Stimulated activated CD4-positive, alpha-beta T cell treated with anti-CD3 and anti-CD28 coated beads, Interleukin-15, amount 100 ng/mL, for 1 hour (primary cell): ENCODE measurements around the gene MRPL52.
"Not testable (repeated sequence)": the region's sequence is repeated elsewhere in the genome, so short reads cannot be mapped to it uniquely, and the experiment has no call there.

Source experiments
- DNase-seq, 2 donors: peaks; one replicate each; pipeline ENCODE4 v3.0.0-alpha.2; 2020; ENCODE audit warnings: low read depth in 1 of 2, low spot score in 1 of 2

Gene MRPL52

DNA sequence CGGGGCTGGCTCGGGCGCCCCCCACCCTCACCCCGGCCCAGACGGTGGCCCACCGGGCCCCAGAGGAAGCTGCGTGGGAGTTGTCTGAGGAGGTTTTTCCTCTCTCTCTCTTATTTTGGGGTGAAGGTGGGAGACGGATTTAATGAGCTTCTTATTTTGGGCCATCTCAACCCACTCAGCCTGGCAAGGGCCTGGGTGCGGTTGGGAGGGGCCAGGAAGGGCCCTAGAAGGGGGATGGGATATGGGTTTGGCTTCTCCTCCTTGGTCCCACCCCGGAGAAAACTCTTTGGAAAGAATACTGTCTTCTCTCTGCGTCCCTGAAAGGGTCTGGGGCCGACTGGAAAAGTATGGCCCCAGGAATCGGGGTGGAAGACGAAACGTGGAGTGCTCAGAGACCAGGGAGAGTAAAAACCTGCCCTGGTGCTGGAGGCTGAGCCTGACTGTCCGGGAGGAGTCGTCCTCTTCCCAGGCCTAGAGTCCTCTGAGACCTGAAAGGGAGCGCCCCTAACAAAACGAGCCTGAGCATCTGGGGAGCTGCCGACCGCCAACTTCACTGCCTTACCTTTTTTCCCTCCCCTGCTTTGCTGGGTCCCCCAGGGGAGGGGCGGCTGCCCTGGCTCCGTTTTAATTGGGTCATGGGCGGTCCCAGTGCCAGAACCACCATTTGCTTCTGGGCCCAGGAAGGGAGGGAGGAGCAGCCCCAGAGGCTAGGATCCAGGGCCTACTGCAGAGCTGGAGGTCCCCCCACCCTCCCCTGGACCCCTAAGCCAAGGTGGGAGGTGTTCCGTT lies 8.3 kb downstream of the MRPL52 start:
- no peak for DNase-seq

- DNase-seq, result no peak
These were observed 8.9 kb downstream of the MRPL52 start for GRCh38 chr14:22838631-22839041.

GRCh38 chr14:22839159-22839779 lies 9.6 kb downstream of the MRPL52 start:
- DNase-seq, result no peak

- no peak for DNase-seq
These were observed 11.6 kb downstream of the MRPL52 start for GRCh38 chr14:22841311-22841710.

- DNase-seq, result no peak
These were observed 12.1 kb downstream of the MRPL52 start for GRCh38 chr14:22841769-22842168.

DNA sequence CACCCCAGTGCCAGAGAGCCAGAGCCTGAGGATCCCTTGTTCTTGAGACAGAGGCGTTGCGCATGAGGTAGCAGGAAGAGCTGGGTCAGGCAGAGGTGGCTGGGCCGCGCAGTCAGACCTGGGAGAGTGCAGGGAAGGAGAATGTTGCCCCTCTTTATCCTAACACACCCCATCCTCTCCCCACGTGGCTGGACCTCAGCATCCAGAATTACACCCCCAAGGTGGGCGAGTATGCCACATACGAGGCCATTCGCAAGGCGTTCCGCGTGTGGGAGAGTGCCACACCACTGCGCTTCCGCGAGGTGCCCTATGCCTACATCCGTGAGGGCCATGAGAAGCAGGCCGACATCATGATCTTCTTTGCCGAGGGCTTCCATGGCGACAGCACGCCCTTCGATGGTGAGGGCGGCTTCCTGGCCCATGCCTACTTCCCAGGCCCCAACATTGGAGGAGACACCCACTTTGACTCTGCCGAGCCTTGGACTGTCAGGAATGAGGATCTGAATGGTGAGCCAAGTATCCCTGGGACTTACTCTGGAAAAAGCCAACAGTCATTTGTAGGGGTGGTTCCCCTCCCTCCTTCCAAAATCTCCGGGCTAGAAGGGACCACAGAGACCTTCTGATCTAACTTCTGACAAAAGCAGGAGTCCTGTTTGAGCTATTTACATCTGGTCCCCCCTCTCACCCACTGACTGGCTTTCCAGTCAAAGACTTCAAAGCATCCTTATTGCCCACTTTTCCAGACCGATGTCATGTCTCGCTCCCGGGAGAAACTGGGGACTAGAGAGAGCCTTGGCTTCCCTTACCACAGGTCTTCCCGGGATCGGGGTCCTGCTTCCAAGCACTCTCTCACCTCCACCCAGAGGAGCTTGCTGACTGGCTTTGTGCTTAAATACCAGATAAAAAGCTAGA lies 12.8 kb downstream of the MRPL52 start:
- no peak for DNase-seq

DNA sequence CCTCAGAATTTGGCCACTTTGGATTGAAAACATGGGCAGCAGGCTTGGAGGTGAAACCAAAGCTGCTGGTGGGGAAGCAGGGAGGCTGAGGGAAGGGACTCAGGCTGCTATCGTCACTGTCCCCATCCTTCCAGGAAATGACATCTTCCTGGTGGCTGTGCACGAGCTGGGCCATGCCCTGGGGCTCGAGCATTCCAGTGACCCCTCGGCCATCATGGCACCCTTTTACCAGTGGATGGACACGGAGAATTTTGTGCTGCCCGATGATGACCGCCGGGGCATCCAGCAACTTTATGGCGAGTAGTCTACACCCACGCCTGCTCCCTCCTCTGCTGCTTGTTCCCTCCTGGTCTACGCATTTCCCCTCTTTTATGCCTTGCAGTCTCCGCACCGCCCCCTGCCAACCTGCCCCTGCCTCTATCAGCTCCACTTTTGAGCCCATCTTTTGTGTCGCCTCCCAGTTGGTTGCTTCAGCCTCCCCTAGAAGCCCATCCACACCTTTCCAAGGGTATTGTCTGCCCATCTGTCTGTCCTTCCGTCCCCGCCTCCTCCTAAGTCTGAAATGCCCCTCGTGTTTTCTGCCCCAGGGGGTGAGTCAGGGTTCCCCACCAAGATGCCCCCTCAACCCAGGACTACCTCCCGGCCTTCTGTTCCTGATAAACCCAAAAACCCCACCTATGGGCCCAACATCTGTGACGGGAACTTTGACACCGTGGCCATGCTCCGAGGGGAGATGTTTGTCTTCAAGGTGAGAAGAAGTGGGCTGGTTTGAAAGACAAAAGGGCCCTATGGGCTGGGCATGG lies 13.6 kb downstream of the MRPL52 start:
- no peak for DNase-seq

DNA sequence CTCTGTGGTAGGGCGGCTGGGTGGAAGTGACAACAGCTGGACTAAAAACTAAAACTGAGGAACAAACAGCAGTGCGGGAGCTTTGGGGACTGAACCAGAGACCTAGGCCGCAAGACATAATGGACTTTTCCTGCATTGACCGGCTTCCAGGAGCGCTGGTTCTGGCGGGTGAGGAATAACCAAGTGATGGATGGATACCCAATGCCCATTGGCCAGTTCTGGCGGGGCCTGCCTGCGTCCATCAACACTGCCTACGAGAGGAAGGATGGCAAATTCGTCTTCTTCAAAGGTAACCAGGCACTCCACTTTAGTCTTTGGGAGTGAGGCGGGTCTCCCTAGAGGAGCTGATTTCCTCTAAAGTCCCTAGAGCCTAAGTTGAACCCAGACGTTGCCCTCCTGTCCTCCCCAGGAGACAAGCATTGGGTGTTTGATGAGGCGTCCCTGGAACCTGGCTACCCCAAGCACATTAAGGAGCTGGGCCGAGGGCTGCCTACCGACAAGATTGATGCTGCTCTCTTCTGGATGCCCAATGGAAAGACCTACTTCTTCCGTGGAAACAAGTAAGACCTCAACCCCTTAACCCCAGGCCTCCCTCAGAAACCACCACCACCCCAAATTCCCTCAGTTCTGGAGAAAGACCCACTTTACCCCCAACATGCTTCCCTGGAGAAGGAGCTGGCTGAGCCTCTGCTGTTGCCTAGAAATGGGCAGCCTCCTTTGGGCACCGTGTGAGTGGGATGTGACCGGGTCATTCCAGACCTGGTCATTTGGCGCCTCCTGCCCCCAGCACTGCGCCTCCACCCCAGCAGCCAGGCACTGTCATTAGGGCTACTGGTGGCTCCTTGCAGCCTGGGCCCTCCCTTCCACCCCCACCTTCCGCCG lies 14.8 kb downstream of the MRPL52 start:
- no peak for DNase-seq

DNA sequence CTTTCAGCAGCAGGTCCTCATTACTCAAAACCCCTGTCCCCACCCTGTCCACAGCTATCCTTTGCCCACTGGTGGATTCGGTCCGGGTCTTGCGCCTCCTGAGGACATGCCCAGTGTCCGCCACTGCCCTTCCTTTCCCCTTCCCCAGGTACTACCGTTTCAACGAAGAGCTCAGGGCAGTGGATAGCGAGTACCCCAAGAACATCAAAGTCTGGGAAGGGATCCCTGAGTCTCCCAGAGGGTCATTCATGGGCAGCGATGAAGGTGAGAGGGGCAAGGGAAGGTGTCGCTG lies 15.4 kb downstream of the MRPL52 start:
- DNase-seq, result no peak

GRCh38 chr14:22845821-22846625 lies 16.3 kb downstream of the MRPL52 start:
- no peak for DNase-seq

DNA sequence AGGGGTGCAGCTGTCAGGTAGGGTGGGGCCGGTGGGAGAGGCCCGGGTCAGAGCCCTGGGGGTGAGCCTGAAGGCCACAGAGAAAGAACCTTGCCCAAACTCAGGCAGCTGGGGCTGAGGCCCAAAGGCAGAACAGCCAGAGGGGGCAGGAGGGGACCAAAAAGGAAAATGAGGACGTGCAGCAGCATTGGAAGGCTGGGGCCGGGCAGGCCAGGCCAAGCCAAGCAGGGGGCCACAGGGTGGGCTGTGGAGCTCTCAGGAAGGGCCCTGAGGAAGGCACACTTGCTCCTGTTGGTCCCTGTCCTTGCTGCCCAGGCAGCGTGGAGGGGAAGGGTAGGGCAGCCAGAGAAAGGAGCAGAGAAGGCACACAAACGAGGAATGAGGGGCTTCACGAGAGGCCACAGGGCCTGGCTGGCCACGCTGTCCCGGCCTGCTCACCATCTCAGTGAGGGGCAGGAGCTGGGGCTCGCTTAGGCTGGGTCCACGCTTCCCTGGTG lies 17.2 kb downstream of the MRPL52 start:
- DNase-seq, result no peak

DNA sequence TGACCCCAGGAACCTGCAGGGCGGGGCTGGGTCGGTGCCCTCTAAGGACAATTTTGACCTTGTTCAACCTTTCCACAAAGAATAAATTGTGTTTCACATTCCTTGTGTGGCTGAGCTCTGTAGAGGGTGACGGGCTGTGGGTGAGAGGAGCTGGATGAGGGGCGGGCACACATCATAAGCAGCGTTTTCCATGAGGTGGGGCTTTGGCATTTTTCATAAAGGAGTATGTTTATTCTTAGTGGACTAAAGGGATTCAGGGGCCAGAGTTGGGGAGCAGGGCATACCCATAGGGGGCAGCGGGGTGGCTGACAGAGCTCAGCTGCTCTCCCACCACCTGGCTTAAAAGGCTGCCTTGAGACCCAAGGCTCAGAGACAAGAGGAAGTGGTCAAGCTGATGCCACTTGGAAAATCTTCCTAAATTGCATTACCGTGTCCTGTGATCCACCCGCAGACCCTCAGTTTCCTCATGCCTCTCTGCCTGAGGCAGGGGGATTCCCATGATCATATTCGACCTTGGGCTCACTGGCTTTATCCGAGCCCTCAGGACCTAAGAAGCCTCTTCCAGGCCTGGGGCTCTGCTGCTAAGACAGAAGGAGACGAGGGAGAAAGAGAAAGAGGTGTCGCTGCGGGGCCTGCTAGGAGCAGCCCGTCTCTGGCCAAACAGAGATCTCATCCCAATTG lies 18.1 kb downstream of the MRPL52 start:
- DNase-seq, result no peak

DNA sequence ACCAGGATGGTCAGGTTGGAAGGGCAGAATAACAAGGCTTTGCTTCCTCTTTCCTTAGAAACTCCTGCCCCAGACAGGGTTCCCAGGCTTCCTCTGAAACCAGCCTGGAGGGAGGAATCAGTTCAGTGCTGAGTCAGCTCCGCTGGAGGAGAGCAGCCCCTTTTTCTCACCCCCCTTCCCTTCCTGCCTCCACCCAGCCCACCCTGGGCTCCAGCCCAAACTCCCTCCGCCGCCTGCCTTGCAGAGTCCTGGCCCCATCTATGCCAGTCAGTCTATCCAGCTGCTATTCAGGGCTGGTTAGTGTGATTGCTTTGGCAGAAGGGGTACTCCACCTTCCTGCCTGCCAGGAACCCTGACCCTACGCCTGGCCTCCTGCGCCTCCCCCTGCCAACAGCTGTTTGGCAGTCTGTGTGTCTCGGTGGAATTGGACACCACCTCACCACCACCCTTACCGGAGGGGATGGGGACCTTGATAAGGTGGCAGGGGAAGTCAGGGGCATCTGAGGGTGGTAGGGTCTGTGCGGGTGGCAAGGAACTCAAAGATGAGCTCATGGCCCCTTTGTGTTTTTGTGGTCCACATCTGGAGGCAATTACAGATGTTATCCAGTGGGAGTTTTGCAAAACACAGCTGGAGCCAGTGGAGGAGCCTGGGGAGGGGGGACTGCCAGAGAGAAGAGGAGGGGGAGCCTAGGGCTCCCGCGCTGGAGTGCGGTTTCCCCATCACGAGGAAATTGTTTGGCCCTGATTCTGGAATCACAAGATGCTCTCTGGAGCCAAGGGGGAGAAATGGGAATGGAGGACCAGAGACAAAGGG lies 18.9 kb downstream of the MRPL52 start:
- DNase-seq, result no peak

DNA sequence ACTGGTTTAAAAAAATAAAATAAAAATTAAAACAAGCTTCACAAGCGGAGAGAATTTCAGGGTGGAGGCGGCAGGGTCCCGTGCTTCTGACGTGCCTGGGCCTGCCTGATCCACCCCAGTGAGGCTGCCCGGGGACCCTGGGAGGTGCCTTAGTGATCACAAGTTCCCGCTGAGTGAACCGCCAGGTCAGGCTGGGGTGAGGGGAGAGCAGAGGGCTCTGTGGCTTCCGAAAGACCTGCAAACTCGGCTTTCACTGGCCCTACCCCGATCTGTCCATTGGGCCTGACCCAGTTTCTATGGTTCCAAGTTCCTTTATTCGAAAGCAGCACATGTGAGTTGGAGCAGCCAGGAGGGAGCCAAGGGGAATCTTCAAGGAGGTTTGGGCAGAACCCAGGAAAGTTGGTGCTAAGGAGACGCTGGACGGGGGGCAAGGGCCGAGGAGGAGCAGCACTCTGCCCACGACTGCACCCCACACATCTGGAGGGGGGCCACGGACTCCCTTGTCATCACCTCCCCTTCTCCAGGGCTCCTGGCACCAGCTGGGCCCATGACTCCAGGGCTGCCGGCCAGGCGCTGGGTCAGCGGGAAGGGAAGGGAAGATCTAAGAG lies 19.6 kb downstream of the MRPL52 start:
- DNase-seq, result no peak

- DNase-seq, result no peak
These were observed 21.5 kb downstream of the MRPL52 start for GRCh38 chr14:22850944-22851764.

DNA sequence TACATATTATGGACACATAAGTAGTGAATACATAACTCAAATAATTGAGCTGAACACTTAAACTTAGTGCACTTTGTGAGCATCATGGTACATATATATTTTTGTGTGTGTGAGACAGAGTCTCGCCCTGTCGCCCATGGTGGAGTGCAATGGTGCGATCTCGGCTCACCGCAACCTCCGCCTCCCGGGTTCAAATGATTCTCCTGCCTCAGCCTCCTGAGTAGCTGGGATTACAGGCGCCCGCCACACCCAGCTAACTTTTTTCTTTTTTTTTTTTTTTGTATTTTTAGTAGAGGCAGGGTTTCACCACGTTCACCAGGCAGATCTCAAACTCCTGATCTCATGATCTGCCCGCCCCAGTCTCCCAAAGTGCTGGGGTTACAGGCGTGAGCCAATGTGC lies 22.5 kb downstream of the MRPL52 start:
- DNase-seq, result not testable (repeated sequence)

GRCh38 chr14:22852599-22852939 lies 22.9 kb downstream of the MRPL52 start:
- DNase-seq, result no peak
